Stimulated activated CD4-positive, alpha-beta T cell treated with anti-CD3 and anti-CD28 coated beads, TNF-alpha, amount 100 ng/mL, for 1 hour (primary cell): Measurements from ENCODE around the gene EPDR1.

Experiments used
- DNase-seq, 3 donors: peaks; one replicate each; pipeline ENCODE4 v3.0.0-alpha.2; 2020; ENCODE audit warnings: low read depth in 3 of 3, low spot score in 1 of 3

The EPDR1 gene

GRCh38 chr7:37920305-37920848 is at the start of gene EPDR1:
Gene EPDR1 (plus strand): TSS chr7:37920640. CDS start chr7:37920940, 300 bp downstream.
- DNase-seq: peak in 1 of 3 donors; percentile 4

GRCh38 chr7:37882086-37882485 is 38.4 kb upstream of the EPDR1 start:
- DNase-seq: no peak

- no peak for DNase-seq
Observed at GRCh38 chr7:37893359-37893758, 27.1 kb upstream of the EPDR1 start.

- no peak for DNase-seq
Observed at GRCh38 chr7:37894671-37895070, 25.8 kb upstream of the EPDR1 start.

- no peak for DNase-seq
Observed at GRCh38 chr7:37899712-37900247, 20.7 kb upstream of the EPDR1 start.

GRCh38 chr7:37901236-37901827 is 19.1 kb upstream of the EPDR1 start:
- no peak for DNase-seq

- no peak for DNase-seq
Observed at GRCh38 chr7:37901890-37902524, 18.4 kb upstream of the EPDR1 start.

- DNase-seq: no peak
Observed at GRCh38 chr7:37908221-37908788, 12.1 kb upstream of the EPDR1 start.

GRCh38 chr7:37912756-37913155 is 7.7 kb upstream of the EPDR1 start:
- no peak for DNase-seq

- no peak for DNase-seq
Observed at GRCh38 chr7:37915438-37915837, 5.0 kb upstream of the EPDR1 start.

GRCh38 chr7:37916017-37916672 is 4.3 kb upstream of the EPDR1 start:
- no peak for DNase-seq

GRCh38 chr7:37916673-37917660 is 3.5 kb upstream of the EPDR1 start, which contains the start of gene SFRP4:
Gene SFRP4 (minus strand): TSS chr7:37916817. CDS start chr7:37916537, 280 bp downstream.
- DNase-seq: no peak

GRCh38 chr7:37918526-37918925 is 1.9 kb upstream of the EPDR1 start:
- no peak for DNase-seq

- DNase-seq: no peak
Observed at GRCh38 chr7:37920849-37921805, 687 bp downstream of the EPDR1 start.

- DNase-seq: no peak
Observed at GRCh38 chr7:37921876-37922275, 1.4 kb downstream of the EPDR1 start.

- DNase-seq: no peak
Observed at GRCh38 chr7:37923996-37924395, 3.6 kb downstream of the EPDR1 start.

GRCh38 chr7:37924491-37925041 is 4.1 kb downstream of the EPDR1 start:
- DNase-seq: no peak

- no peak for DNase-seq
Observed at GRCh38 chr7:37925620-37926019, 5.2 kb downstream of the EPDR1 start.
